SK-N-SH treated with all-trans-retinoic acid at 6 μM for 48 hours (cell line): ENCODE data around the gene SP140L.

Source experiments
- ARNTL ChIP-seq: fragments of 450-650 bp; formaldehyde crosslinking; IDR thresholded peaks from 2 replicates; pipeline ENCODE4 v1.5.0; 2020; ENCODE audit warnings: low read depth, mild to moderate bottlenecking, moderate library complexity, borderline replicate concordance
- CSDC2 ChIP-seq: fragments of 250-450 bp; sonication (Bioruptor Pico); IDR thresholded peaks from 2 replicates; pipeline ENCODE4 v1.5.0; 2020; ENCODE audit warnings: mild to moderate bottlenecking, moderate library complexity
- ZFP3 ChIP-seq: fragments of 250-450 bp; sonication (Bioruptor Pico); IDR thresholded peaks from 2 replicates; pipeline ENCODE4 v1.5.0; 2020; ENCODE audit warnings: mild to moderate bottlenecking, moderate library complexity
- TF ChIP-seq, protein P1 (sequence below): fragments of 250-450 bp; sonication (Bioruptor Pico); IDR thresholded peaks from 2 replicates; pipeline ENCODE4 v1.5.1; 2020; ENCODE audit warnings: low read depth, mild to moderate bottlenecking, moderate library complexity

DNA sequence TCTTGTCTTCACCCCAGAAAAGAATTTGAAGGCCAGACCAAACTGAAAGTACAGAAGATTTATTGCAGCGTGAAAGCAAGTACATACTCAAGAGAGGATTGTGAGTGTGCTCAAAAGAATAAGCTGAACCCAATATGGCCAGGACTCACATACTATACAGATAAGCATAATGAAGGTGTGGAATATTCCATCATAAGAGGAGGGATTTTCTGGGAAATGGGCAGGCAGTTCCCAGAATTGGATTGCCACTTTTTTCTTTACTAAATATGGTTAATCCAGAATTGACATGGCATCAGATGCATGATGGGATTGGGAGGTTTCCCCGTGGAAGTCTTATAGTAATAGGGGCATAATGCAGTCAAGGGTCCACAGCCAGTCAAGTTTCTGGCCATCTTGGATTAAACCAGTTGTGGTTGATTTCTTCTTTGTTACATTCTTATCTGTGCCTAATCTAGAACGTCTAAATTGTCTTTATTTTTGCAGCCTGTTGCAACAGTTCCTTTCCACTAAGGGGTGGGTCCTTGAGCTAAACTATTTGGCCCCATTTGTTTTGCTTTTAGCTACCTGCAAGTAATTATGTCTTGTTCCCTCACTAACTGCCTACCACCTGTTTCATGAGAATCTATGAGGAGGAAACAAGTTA lies 9.0 kb downstream of the SP140L start:
- no peak for TF ChIP-seq ZFP3 (CRISPR knock-in tag)
- no peak for TF ChIP-seq CSDC2 (CRISPR knock-in tag)
- no peak for TF ChIP-seq ARNTL (CRISPR knock-in tag)
- TF ChIP-seq, protein P1, sequence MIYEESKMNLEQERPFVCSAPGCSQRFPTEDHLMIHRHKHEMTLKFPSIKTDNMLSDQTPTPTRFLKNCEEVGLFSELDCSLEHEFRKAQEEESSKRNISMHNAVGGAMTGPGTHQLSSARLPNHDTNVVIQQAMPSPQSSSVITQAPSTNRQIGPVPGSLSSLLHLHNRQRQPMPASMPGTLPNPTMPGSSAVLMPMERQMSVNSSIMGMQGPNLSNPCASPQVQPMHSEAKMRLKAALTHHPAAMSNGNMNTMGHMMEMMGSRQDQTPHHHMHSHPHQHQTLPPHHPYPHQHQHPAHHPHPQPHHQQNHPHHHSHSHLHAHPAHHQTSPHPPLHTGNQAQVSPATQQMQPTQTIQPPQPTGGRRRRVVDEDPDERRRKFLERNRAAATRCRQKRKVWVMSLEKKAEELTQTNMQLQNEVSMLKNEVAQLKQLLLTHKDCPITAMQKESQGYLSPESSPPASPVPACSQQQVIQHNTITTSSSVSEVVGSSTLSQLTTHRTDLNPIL (CRISPR knock-in tag), result no peak
